H1 (cell line): ENCODE data around the gene SPSB3. TPM values are rescaled to one million over a fixed set of nuclear protein-coding genes. Genes with fewer than 3 reads are reported as not detected.

Source experiments
- CTCF ChIA-PET: fragments of 300-600 bp; sonication (Branson Sonifier 250); formaldehyde crosslinking; loops from one replicate; lab custom pipeline; 2021; ENCODE audit not compliant: partially characterized antibody; lab: Charles Lee
- POLR2A ChIA-PET: fragments of 300-600 bp; sonication (Branson Sonifier 250); formaldehyde crosslinking; loops from one replicate; lab custom pipeline; 2021; ENCODE audit warnings: inconsistent platforms; ENCODE audit not compliant: partially characterized antibody; lab: Charles Lee
- DNase-seq, 2 experiments: peaks; one replicate each; pipeline versions ENCODE4 v3.0.0 to v3.0.0-alpha.2; 2010 to 2022; ENCODE audit warnings: low spot score in 2 of 2, low read depth in 1 of 2, mixed read lengths in 1 of 2
- FAIRE-seq: peaks from 2 replicates; lab custom pipeline; 2011; peaks lifted over from hg19 to GRCh38; lab: Jason Lieb, UNC
- H2AFZ ChIP-seq: 2 replicates; pipeline ENCODE4 v1.8.1; 2012; ENCODE audit warnings: low read length, inconsistent platforms
- H2AK5ac ChIP-seq: 2 replicates; pipeline ENCODE4 v1.6.1; 2013; ENCODE audit warnings: low read depth, low read length
- H2BK120ac ChIP-seq: replicated peaks from 2 replicates; pipeline ENCODE3; 2013; ENCODE audit warnings: low read depth, low read length, inconsistent platforms
- H2BK12ac ChIP-seq: 2 replicates; pipeline ENCODE4 v1.6.1; 2013; ENCODE audit warnings: low read depth, low read length
- H2BK15ac ChIP-seq: 2 replicates; pipeline ENCODE4 v1.6.1; 2013; ENCODE audit warnings: low read length
- H2BK20ac ChIP-seq: 2 replicates; pipeline ENCODE4 v1.6.1; 2013; ENCODE audit warnings: low read length
- H2BK5ac ChIP-seq: 2 replicates; pipeline ENCODE4 v1.6.1; 2013; ENCODE audit warnings: low read depth, low read length
- H3K14ac ChIP-seq: 2 replicates; pipeline ENCODE4 v1.6.1; 2013; ENCODE audit warnings: inconsistent platforms; ENCODE audit not compliant: insufficient read length
- H3K18ac ChIP-seq: 2 replicates; pipeline ENCODE4 v1.6.1; 2013; ENCODE audit warnings: low read length; ENCODE audit errors: extremely low read depth
- H3K23ac ChIP-seq: 2 replicates; pipeline ENCODE4 v1.6.1; 2013; ENCODE audit warnings: inconsistent platforms; ENCODE audit not compliant: insufficient read length
- H3K23me2 ChIP-seq: 2 replicates; pipeline ENCODE4 v1.6.1; 2013; ENCODE audit warnings: low read depth, low read length
- H3K27ac ChIP-seq: 2 replicates; pipeline ENCODE4 v1.6.1; 2011; ENCODE audit warnings: low read depth, low read length, inconsistent platforms
- H3K27me3 ChIP-seq, 4 experiments: replicated peaks in 1 of 4; 1 replicate in 1 of 4; 2 replicates in 3 of 4; pipeline versions ENCODE4 v1.6.1 to v1.8.1; 2011 to 2013; ENCODE audit warnings: low read length in 3 of 4, mild to moderate bottlenecking in 3 of 4, inconsistent platforms in 2 of 4, mixed read lengths in 2 of 4, moderate library complexity in 1 of 4; ENCODE audit not compliant: control insufficient read depth in 3 of 4, insufficient read depth in 3 of 4; ENCODE audit errors: extremely low read depth in 1 of 4
- H3K36me3 ChIP-seq, 4 experiments: 2 replicates each; pipeline versions ENCODE4 v1.6.1 to v1.8.1; 2011 to 2013; ENCODE audit warnings: mild to moderate bottlenecking in 4 of 4, low read length in 3 of 4, moderate library complexity in 2 of 4, control low read depth in 1 of 4, inconsistent platforms in 1 of 4; ENCODE audit not compliant: insufficient read depth in 4 of 4, control insufficient read depth in 2 of 4
- H3K4ac ChIP-seq: replicated peaks from 2 replicates; pipeline ENCODE3; 2013; ENCODE audit warnings: low read length, low read depth, mixed read lengths, inconsistent platforms; ENCODE audit not compliant: insufficient read length
- H3K4me1 ChIP-seq, 4 experiments: replicated peaks in 1 of 4; 1 replicate in 1 of 4; 2 replicates in 3 of 4; pipeline versions ENCODE4 v1.6.1 to v1.8.1; 2011 to 2013; ENCODE audit warnings: low read length in 3 of 4, inconsistent platforms in 2 of 4, mixed read lengths in 1 of 4; ENCODE audit not compliant: insufficient read depth in 4 of 4, control insufficient read depth in 3 of 4
- H3K4me2 ChIP-seq, 2 experiments: 2 replicates each; pipeline versions ENCODE4 v1.6.1 to v1.8.1; 2011 to 2013; ENCODE audit warnings: low read depth in 2 of 2, low read length in 2 of 2, control low read depth in 1 of 2, inconsistent platforms in 1 of 2, mild to moderate bottlenecking in 1 of 2; ENCODE audit not compliant: insufficient read depth in 1 of 2
- H3K4me3 ChIP-seq, 4 experiments: fragments of 200-600, 300-600 bp in 1 of 4; sonication (generic), shearing (Covaris generic), sonication (Bioruptor Twin) in 1 of 4; 2 replicates each; pipeline versions ENCODE4 v1.5.1 to v1.8.1; 2011 to 2016; ENCODE audit warnings: low read length in 4 of 4, low read depth in 3 of 4, control low read depth in 2 of 4, inconsistent platforms in 2 of 4, mild to moderate bottlenecking in 2 of 4, mixed read lengths in 1 of 4, moderate library complexity in 1 of 4; ENCODE audit not compliant: insufficient read depth in 2 of 4; ENCODE audit errors: extremely low read depth in 1 of 4
- H3K56ac ChIP-seq: replicated peaks from 2 replicates; pipeline ENCODE3; 2013; ENCODE audit warnings: low read depth, mild to moderate bottlenecking, mixed read lengths, low read length, inconsistent platforms; ENCODE audit not compliant: insufficient read length
- H3K79me1 ChIP-seq: 2 replicates; pipeline ENCODE4 v1.6.1; 2013; ENCODE audit warnings: low read depth, low read length, control low read depth
- H3K79me2 ChIP-seq, 2 experiments: 2 replicates each; pipeline versions ENCODE4 v1.6.1 to v1.8.1; 2012 to 2013; ENCODE audit warnings: low read length in 2 of 2, mild to moderate bottlenecking in 2 of 2, inconsistent platforms in 1 of 2; ENCODE audit not compliant: insufficient read depth in 2 of 2, control insufficient read depth in 1 of 2
- H3K9ac ChIP-seq, 4 experiments: replicated peaks in 1 of 4; 1 replicate in 1 of 4; 2 replicates in 3 of 4; pipeline versions ENCODE4 v1.6.1 to v1.8.1; 2011 to 2013; ENCODE audit warnings: low read depth in 3 of 4, low read length in 3 of 4, control low read depth in 2 of 4, mild to moderate bottlenecking in 2 of 4, moderate library complexity in 2 of 4, inconsistent platforms in 1 of 4; ENCODE audit errors: extremely low read depth in 1 of 4
- H3K9me3 ChIP-seq, 2 experiments: 2 replicates each; pipeline versions ENCODE4 v1.6.1 to v1.8.1; 2012 to 2013; ENCODE audit warnings: mild to moderate bottlenecking in 2 of 2, moderate library complexity in 2 of 2, control low read depth in 1 of 2, inconsistent platforms in 1 of 2, low read depth in 1 of 2, low read length in 1 of 2, mixed read lengths in 1 of 2; ENCODE audit not compliant: insufficient read depth in 2 of 2
- H4K20me1 ChIP-seq, 2 experiments: replicated peaks in 1 of 2; 2 replicates each; pipeline versions ENCODE3 to v1.8.1; 2011 to 2013; ENCODE audit warnings: inconsistent platforms in 2 of 2, low read length in 2 of 2, mild to moderate bottlenecking in 1 of 2; ENCODE audit not compliant: insufficient read depth in 2 of 2, control insufficient read depth in 1 of 2
- H4K5ac ChIP-seq: 2 replicates; pipeline ENCODE4 v1.6.1; 2013; ENCODE audit warnings: low read length, low read depth, mixed read lengths, inconsistent platforms; ENCODE audit not compliant: insufficient read length
- H4K8ac ChIP-seq: 2 replicates; pipeline ENCODE4 v1.8.0; 2013; ENCODE audit warnings: mild to moderate bottlenecking, moderate library complexity, low read length, inconsistent platforms; ENCODE audit not compliant: insufficient read depth; ENCODE audit errors: extremely low read depth
- H4K91ac ChIP-seq: replicated peaks from 2 replicates; pipeline ENCODE3; 2013; ENCODE audit warnings: low read length, mixed read lengths, inconsistent platforms; ENCODE audit not compliant: insufficient read length
- BCL11A ChIP-seq, 2 experiments: IDR thresholded peaks; one replicate each; pipeline ENCODE4 v1.6.1; 2011; ENCODE audit warnings: low read depth in 2 of 2, low read length in 2 of 2, mild to moderate bottlenecking in 2 of 2
- BRCA1 ChIP-seq: IDR thresholded peaks from 2 replicates; pipeline ENCODE4 v1.6.1; 2012; ENCODE audit warnings: low read depth, low read length, improper control_type of control experiment
- CBX5 ChIP-seq: fragments of 300-800, 300-1000 bp; sonication (generic); IDR thresholded peaks from 2 replicates; pipeline ENCODE4 v1.7.1; 2016; ENCODE audit warnings: antibody characterized with exemption, low read length, low read depth
- CHD2 ChIP-seq: IDR thresholded peaks from 2 replicates; pipeline ENCODE4 v1.6.1; 2012; ENCODE audit warnings: low read length, improper control_type of control experiment
- EP300 ChIP-seq, 2 experiments: IDR thresholded peaks; 1 replicate in 1 of 2; 2 replicates in 1 of 2; pipeline ENCODE4 v1.6.1; 2011 to 2012; ENCODE audit warnings: low read depth in 2 of 2, low read length in 2 of 2, mild to moderate bottlenecking in 2 of 2, borderline replicate concordance in 1 of 2, inconsistent platforms in 1 of 2, moderate library complexity in 1 of 2
- KDM5A ChIP-seq: fragments of 200-600 bp; IDR thresholded peaks from 2 replicates; pipeline ENCODE4 v1.7.1; 2012; ENCODE audit warnings: mild to moderate bottlenecking, low read length, inconsistent platforms, mixed read lengths
- SP1 ChIP-seq: IDR thresholded peaks from 2 replicates; pipeline ENCODE4 v1.6.1; 2011; ENCODE audit warnings: low read depth, low read length
- TAF7 ChIP-seq: optimal IDR thresholded peaks from 2 replicates; pipeline ENCODE3; 2011; ENCODE audit warnings: low read depth, mild to moderate bottlenecking, inconsistent platforms, low read length, moderate library complexity, borderline replicate concordance
- TCF12 ChIP-seq: IDR thresholded peaks from 2 replicates; pipeline ENCODE4 v1.6.1; 2011; ENCODE audit warnings: low read depth, mild to moderate bottlenecking, low read length
- USF2 ChIP-seq: IDR thresholded peaks from 2 replicates; pipeline ENCODE4 v1.6.1; 2011; ENCODE audit warnings: low read length, improper control_type of control experiment
- YY1 ChIP-seq: IDR thresholded peaks from 2 replicates; pipeline ENCODE4 v1.6.1; 2011; ENCODE audit warnings: low read depth, mild to moderate bottlenecking, low read length
- ZNF274 ChIP-seq: IDR thresholded peaks from 2 replicates; pipeline ENCODE4 v1.7.0; 2012; ENCODE audit warnings: low read length, borderline replicate concordance; ENCODE audit errors: extremely low read depth
- WGBS, 2 experiments: shearing (Covaris generic) in 1 of 2; methylation state at CpG; one replicate each; pipeline versions ENCODE4 v1.1.6 to v1.1.7; 2013 to 2015; ENCODE audit warnings: low lambda C conversion rate in 2 of 2, mixed read lengths in 2 of 2, inconsistent platforms in 1 of 2, low coverage in 1 of 2, missing lambda C conversion rate in 1 of 2; ENCODE audit not compliant: insufficient replicate concordance in 2 of 2, insufficient coverage in 1 of 2, insufficient read length in 1 of 2; ENCODE audit errors: extremely low coverage in 1 of 2, missing lambda C conversion rate in 1 of 2; 5-methylcytosine and 5-hydroxymethylcytosine counted together
- polyA plus RNA-seq, 7 experiments: library from polyadenylated mRNA; depleted of rRNA in 3 of 7; stranded (reverse) in 5 of 7; unstranded in 2 of 7; fragments of >200 nt in 5 of 7; fragments of 200-250 nt in 2 of 7; gene quantifications; 1 replicate in 5 of 7; 2 replicates in 1 of 7; 4 replicates in 1 of 7; pipeline versions ENCODE4 v1.2.1 to v1.2.3, GENCODE V29; 2011 to 2013; ENCODE audit warnings: missing spikeins in 2 of 7, mixed read lengths in 2 of 7
- total RNA-seq: library from RNA; stranded (reverse); fragmentation: NEBNext Ultra II Directional; extraction: Animal tissue kit (Norgen Biotek cat#: 25700); gene quantifications from 2 replicates; pipeline ENCODE4 v1.2.1, GENCODE V29; 2021

Gene SPSB3
- total and polyA plus RNA-seq, 2 of the 8 experiments (the other 6 are each of a cell fraction or from before 2014, with no cell fraction given) = 22.5 to 37.8 TPM

- Histone ChIP-seq H3K9ac (no peak overlapping the region), H3K4me3 (no peak overlapping the region), H3K4me1 (no peaks in the 10 kb centered on the region), H3K23ac (no peak overlapping the region), H3K36me3 (peaks cover 0 to 11% (median 2%) of the 10 kb centered on the region in 4 experiments; a peak in 3 of 8 replicates), H2AFZ (no peak overlapping the region), H3K4ac (no peak overlapping the region), H4K91ac (no peak overlapping the region), H2AK5ac (no peak overlapping the region), H3K27ac (no peak overlapping the region), H4K8ac (0 out of 2 replicates have a peak overlapping the region, but pooled peaks have one; percentile 14), H2BK15ac (no peak overlapping the region), H3K79me1 (0 out of 2 replicates have a peak, but pooled peaks cover 5% of the 10 kb centered on the region), H2BK20ac (no peak overlapping the region), H2BK12ac (no peak overlapping the region), H3K4me2 (no peak overlapping the region), H3K23me2 (no peaks in the 10 kb centered on the region), H3K56ac (no peak overlapping the region), H3K27me3 (no peaks in the 10 kb centered on the region), H4K20me1 (peaks cover 0 to 8% of the 10 kb centered on the region in 2 experiments), H2BK5ac (no peak overlapping the region; the same call in 1 of the 2 replicates), H3K14ac (no peak overlapping the region), H4K5ac (no peak overlapping the region), H3K18ac (no peak overlapping the region), H3K79me2 (no peaks in the 10 kb centered on the region), H3K9me3 (peaks cover 6 to 10% of the 10 kb centered on the region in 2 experiments; a peak in 3 of 4 replicates), H2BK120ac (no peak overlapping the region)
- DNase-seq (no peak), FAIRE-seq (no peak)
- WGBS, 2 experiments = 96% methylated on average over 19 of the region's 24 CpGs; no CpG with 5 or more reads in 1 of the 2 experiments
- ChIA-PET POLR2A (interaction anchor here (1.2 to 5.5 kb wide), 9 partner anchors 10 to 67 kb away, joined by 3 to 18 read pairs (median 4); partner anchors contain the start of genes JPT2 and MAPK8IP3), CTCF (interaction anchor here (0.7 to 3.1 kb wide), 3 partner anchors 10 to 39 kb away, joined by 3 to 12 read pairs (median 3); no protein-coding TSS in a partner anchor)
- no peak for TF ChIP-seq TAF7
- no peak for TF ChIP-seq EP300 (IDR thresholded peaks at IDR 0.05; ENCODE audit: borderline replicate concordance in 1 of 2, low read depth in 2 of 2, low read length in 2 of 2)
- no peak for TF ChIP-seq SP1
- TF ChIP-seq YY1 = no peak
- no peak for TF ChIP-seq CHD2
- TF ChIP-seq ZNF274 = no peak
- TF ChIP-seq USF2 = no peak
- TF ChIP-seq BRCA1 = no peak
- no peak for TF ChIP-seq KDM5A
- no peak for TF ChIP-seq TCF12
- no peak for TF ChIP-seq CBX5
- no peak for TF ChIP-seq BCL11A (IDR thresholded peaks at IDR 0.05; ENCODE audit: low read depth in 2 of 2, low read length in 2 of 2)
Observed at GRCh38 chr16:1744338-1744840, 38.0 kb downstream of the SPSB3 start.
